HG03066 (cell line): Measurements from ENCODE around the gene EML6.

Experiments used
- ATAC-seq: cut with Tn5 transposase; IDR thresholded peaks from one replicate; pipeline ENCODE4 v1.9.1; 2021; ENCODE audit warnings: low read depth; ENCODE audit not compliant: unreplicated experiment

EML6 gene

DNA sequence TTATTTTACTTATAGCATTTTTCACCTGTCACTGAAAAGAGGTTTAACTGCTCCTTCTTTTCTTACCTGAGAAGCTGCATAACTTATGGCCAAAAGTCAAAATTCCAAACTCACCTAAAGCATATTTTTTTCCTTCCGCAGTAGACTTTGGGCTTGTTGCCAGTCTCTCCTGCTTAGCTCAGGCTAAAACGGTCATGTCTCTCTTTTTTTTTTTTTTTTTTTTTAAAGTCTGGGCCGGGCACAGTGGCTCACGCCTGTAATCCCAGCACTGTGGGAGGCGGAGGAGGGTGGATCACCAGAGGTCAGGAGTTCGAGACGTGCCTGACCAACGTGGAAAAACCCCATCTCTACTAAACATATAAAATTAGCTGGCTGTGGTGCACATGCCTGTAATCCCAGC, 213.3 kb downstream of the EML6 start:
- ATAC-seq = no peak

DNA sequence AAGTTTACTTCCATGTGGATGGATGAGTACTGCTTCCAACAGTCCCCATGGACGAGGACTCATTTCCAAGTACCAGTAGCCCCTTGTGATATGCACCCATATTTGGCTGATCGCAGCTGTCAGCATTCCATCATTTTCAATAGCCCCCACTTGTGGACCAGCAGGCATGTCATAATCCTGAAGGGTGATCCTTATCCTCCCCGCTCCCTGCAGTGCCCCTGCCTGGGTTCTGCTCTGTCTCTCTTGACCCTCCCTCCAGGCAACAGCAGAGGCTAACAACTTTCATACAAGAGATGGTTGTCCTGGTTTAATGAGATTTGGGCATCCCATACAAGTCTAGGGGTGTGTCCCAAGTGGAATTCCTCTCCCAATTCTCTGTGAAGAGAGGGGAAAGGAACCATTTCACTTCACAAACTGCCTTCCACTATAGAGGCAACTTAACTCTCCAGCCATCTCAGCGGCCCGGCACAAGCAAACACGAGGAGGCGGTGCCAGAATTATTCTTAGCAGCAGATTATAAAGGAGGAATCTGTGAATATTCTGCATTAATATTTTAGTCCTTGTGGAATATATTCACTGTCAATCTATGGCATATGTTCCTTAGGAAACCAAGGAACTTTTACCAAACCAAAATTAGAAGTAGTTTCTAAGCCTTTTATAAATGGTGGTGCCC, 216.1 kb downstream of the EML6 start:
- ATAC-seq = no peak

DNA sequence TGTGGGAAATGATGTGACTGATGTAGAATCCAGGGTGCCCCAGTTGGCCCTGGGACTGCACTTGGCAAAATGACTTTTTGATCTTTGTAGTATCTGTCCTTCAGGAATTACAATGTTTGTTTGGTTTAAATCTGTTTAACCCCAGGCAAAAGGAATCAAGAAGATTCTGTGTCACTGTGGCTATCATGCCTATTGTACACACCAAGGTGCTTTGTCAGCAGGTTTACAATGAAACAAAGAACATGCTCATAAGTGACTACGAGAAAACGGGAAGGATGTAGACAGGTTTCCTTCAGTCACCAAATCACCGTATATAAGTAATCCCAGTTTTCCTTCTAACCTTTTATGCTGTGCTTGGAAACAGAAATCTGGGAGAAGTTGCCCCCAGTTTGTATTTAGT, 217.3 kb downstream of the EML6 start:
- no peak for ATAC-seq

DNA sequence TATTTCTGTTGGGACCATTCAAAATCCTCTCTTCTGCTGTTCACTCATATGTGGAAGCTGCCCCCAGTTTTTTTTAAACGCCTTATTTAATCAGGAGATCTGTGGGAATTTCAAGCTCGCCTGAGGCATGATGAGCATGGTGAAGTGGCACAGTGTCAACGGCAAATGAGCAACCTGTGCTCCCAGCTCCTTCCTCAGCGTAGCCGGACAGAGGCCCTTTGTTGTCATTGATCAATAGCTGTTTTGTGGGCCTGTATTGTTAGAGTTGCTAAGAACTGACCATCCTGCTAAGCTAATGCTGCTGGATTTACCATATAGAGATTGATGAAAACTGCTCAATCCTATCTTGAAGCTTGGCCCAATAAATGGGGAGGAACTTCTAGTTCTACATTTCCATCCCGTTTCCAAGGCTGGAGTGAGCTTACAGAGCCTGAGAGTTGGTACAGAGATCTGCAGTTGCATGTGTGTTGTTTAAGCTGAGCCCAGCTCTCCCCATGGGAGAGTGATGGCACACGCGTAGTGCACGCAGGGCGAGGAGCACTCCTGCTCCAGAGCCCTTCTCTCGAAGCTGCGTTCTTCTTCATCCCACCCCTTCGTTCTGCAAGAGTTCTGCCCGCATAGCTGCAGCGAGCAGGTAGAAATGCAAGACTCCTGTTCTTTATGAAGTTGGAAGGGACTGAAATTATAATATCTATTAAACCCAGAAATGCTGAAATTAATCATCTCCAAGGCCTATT, 218.0 kb downstream of the EML6 start:
- ATAC-seq = no peak

DNA sequence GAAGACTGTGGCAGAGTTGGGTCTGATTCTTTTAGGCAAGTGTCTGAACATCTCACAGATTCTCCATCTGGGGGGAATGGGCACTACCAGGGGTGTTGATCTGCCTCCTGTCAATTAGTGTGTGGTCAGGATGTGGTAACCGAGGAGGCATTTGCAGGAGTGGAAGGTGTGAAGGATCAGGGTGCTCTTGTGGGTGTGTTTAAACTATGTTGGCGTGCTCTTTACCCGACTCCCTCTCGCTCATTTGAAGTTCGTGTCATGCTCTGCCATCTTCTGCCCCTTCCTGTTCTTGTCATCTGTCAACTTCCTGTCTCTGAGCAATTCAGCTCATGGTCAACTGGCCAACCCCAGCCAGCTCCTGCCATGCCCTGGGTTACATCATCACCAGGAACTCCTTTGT, 218.9 kb downstream of the EML6 start:
- ATAC-seq = no peak

DNA sequence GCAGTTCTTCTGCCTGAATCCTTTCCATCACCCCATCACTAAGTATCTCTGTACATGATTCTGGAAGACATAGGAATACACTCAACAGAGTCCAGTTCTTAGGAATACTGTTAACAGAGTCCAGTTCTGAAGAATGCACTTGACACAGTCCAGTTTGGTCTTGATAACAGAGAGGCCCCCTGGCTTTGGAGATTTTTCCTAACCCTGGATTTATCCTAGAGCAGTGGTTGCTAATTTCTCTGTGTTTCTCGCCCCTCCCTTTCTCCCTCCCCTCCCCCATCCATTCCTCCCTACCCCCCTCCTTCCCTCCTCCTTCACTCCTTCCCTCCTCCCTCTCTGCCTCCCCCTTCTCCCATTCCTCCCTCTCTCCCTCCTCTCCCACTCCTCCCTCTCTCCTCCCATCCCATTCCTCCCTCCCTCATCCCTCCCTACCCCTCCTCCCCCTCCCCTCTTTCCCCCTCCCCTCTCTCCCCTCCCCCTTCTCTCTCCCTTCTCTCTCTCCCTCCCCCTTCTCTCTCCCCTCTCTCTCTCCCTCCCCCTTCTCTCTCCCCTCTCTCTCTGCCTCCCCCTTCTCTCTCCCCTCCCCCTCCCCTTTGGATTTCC, 221.4 kb downstream of the EML6 start:
- ATAC-seq = no peak

DNA sequence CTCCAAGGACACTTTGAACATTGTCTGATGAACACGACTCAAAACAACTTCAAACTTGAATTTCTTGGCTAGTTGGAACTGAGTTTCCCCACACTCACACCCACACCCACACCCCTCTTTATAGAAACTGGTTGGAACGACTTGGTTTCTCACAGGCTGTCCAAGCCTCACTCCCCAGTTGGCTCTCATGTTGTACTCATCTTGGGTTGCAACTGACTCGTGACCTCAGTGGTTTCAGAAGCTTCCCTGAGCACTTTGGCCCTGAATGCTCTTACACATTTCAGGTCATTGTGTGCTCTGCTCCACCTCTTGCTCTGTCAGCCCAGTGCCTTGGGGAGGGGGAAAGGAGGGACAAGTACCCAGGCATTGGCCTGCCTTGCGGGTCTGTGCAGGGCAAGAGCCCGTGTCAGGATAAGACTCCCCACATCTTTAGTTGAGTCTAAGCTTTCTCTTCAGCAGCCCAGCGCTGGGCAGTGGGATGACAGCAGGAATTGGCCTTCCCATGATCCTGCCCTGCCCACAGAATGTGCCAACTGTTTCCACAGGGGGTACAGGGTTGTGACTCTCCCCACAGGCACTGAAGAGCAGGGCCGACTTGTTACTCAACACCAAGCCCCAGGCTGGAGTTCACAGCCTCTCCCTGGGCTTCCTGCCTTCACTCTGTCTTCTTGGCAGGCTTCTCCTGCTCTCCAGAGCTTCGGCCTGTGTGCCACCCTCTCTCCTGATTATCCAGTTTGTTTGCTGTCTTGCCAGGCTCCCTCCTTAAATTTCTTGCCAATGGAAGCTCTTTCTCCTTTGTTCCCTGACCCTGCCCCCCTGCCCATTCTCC, 222.1 kb downstream of the EML6 start:
- peak; percentile 79 for ATAC-seq

DNA sequence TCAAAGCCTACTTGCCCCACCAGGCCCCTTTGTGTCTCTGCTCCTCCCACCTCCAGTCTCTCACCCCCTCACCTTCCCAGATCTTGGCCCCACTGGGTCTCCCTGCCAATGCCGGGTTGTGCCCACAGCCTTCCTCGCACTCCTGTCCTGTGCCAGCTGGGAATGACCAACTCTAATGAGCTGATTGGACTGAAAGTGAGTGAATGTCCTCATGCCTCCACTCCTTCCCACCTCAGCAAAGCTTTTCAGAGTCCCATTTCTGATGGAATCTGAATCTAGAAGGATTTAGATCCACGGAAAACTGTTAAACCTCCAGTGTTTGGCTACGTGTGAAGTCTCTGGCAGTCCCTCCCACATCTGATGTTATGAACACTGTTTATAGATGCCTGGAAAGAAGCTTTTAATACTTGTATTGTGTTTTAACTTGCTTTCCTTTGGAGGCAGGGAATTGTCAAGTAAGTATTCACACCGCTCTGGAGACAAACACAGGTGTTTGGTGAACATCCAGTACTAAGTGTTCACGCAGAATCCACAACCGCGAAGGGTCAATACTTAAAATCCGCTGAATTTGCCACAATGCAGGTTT, 222.9 kb downstream of the EML6 start:
- no peak for ATAC-seq

DNA sequence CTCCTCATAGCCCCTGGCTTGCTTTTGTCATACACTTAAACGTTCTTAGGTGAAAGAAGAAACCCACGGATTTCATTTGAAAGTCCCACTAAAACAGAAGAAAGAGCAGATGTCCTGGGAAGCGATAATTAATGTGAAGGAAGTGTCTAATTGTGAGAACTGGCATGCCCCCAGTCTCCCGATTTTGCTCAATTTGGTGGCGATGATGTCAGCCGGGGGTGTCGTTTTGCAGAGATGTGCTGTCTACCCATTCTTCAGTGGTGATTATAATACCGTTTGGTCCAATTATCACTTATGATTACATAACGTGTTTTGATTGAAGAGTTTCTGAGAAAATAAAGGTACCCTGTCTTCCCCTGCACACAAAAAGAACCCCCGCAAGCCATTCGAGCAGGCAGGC, 223.7 kb downstream of the EML6 start:
- ATAC-seq = no peak

DNA sequence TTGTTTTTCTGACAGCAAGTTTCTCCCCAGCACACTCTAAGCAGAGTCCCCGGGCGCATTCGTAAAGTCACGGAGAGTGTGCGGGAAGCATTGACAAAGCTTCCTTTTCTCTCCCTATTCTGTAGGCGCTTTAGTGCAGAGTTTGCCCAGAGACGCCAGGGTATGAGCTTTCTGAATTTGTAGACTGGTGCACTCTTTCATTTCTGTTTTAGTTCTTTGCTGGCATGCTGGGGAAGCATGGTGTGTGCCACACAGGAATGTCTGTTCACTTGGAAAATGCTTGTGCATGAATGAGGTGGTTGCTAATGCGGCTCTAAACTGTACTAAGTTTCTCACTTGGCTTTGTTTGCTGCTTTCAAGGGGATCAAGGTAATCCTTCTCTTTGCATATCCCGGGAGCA, 224.2 kb downstream of the EML6 start:
- no peak for ATAC-seq

DNA sequence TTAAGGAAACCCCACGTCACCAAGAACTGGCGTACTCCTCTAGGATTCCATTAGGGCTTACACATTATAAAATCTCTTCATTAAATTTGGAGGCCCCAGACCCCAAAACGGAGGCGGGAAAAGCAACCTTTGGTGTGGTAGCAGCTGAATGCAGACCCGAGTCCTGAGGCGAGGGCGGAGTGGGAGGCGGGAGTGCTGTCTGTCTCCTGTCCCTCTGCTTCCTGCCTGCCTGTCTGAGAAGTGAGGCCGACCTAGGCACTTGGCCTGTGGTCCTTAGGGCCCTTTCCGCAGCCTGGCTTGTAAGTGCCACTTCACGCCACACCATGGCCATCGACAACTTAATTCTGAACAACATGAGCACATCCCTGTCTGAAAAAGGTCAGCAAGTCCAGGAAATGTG, 224.7 kb downstream of the EML6 start:
- ATAC-seq = no peak

DNA sequence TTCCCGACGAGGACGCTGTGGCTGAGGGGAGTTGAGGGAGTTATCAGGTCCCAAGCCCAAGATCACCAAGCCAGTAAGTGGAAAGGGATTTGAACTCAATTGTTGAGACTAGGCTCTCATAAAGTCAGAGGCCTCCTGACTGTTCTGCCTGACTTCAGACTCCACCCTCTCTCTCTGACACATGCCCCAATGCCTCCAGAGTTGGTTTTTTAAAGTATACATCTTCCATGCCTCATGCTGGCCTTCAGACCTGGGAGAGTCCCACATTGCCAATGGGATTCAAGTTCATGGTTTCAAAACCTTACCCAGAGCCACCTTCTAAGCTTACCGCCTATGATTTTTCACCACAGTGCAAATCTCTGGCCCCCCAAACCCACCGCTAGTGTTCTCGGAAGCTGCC, 226.0 kb downstream of the EML6 start:
- ATAC-seq = no peak

DNA sequence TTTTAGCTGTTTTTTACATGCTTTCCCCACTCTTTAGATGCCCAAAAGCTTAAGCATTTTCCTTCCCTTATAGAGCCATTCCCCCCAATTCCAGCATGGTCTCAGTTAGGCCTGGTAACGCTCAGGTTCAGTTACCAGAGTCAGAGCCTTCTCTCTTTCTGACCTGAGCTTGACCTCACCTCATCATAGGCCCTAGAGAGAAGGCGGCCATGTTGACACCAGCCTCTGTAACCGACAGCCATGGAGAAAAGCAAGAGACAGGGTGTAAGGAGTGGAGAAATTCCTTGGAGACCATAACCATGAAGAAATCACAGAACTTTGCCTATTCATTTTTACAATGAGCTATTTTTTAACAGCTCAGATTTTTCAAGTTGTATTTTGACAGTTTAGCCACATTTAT, 227.3 kb downstream of the EML6 start:
- ATAC-seq = no peak

DNA sequence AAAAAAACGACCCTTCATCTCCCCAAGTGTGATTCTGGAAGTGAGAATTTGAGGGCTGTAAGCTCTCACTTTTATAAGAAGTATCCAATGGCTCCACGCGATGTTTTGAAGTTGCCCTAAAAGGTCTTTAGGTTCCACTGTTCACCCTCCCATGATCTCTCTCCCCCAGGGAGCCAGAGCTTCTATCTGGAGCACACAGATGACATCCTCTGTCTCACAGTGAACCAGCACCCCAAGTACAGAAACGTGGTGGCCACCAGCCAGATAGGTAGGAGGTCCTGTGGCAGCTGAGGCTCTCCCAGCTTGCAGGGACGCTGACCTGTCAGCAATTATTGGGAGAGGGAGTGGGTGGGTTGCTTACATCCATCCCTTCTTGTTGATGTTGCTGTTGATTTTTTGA, 229.0 kb downstream of the EML6 start:
- ATAC-seq = no peak

DNA sequence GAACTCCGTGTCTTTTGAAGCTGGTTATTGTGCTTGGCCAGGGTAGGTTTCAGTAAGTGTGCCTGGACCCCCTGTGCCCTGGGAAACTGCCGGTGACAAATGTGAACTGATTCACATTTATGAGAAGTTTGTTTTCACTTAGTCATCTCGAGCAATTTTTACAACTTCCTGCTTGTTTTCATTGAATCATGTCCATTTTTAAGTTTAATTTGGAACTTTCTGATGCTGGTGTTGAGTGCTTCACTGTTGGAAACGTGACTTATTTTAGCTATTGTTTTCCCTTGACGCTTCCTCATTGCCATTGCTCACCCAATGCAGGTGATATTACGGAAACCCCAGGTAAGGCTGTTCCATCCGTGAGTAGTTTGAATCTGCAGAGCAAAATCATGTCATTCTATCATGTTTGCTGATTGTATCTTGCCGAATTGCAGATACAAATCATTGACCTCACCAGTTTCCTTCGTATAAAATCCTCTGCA, 229.6 kb downstream of the EML6 start:
- no peak for ATAC-seq

DNA sequence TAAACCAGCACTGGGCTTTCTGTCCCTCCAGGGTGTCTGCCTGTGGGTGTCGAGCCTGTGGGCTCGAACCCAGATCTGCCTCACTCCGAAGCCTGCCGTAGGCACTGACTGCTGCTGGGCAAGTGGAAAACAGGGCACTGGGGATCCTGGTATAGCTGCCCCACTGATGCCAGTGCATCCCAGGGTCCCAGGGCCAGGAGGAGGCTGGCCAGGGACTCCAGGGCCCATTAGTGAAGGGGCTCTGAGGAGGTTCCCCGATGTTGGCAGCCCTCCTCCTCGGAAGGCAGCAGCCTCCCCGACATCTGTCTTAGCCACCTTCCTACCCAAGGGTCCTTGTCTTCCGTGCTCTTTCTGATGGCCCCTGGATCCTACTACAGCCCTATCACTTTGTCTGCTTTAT, 230.7 kb downstream of the EML6 start:
- ATAC-seq = no peak

DNA sequence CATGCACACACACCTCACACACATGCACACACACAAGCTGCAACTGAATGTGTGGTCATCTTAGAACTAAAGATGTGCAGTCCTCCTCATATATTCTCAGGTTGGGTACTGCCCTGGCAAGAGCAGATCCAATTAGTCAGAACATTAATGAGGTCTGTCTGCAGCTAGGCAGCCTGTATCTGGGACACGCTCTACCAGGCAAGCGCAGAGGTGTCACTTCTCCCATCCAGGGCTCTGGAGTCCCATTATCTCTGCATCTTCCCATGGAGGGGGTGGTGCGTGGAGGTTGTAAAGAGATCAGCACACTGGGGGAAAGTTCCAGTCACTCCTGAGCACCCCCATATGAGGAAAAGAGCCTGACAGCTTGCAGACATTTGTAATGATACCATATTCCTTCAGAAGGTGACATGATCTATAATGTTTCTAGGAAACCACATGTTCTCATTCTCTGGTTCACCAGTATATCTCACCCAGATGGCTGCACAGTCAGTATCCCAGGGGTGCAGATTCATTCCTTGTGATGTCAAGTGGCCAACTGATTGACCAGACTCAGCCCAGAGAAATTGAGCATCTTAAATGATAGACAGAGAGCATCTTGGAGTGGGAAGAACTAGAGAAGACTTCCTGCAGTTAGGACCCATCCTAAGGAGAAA, 231.4 kb downstream of the EML6 start:
- no peak for ATAC-seq

DNA sequence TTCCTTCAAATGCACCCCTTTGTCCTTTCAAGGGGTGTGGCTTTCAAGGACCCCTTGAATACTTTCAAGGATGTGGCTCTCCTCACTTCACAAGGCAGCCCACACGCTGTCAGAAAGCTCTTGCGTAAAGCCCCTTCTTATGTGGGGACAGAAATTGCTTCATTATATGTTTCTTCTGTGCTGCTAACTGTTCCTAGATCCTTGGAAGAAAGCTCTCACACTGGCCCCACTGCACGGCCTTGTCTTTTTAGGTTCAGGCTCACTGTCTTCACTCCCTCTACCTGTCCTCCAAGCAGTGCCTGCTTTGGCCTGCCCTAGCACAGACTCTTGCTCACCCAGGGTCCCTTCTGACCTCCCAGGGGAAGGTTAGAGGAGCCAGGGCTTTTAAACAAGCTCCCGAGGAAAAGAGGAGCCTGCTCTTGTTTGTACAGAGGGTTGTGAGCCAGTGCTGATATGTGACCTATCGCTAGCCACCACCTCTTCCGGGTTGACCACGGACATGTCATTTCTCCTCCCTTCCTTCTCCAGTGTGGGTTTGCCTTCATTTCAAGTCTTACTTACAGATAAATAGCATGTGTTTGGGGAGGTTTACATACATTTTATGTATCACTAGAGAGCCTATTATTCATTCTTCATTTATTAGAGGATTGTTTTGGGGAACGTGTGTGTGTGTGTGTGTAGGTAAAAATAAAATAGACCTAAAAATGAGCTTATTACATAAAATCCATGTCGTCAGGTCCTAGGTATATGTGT, 232.1 kb downstream of the EML6 start:
- no peak for ATAC-seq

DNA sequence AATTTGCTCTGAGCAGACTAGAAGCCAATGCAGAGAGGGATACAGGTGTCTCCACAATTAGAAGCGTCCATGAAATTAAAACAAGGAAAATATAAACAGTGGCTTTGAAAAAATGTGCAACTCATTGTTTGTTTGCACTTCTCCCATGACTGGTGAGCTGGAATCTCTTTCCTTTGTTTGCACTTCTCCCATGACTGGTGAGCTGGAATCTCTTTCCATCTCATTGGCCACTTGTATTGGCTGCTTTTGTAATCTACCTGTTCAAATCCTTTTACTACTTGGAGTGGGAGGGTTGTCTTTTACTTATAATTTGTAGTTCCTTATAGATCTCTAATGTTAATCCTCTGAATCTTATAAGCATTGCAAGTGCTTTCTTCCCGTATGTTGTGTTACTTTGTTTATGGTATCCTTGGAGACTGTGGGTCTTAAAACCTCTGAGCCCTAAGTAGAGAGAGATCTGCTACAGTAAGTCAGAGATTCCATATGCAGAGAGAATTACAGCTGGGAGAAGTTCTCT, 232.7 kb downstream of the EML6 start:
- ATAC-seq = no peak
